Measurements from ENCODE around the gene CYTH1.

GRCh38 chr17:78670850-78671725 lies 111.0 kb downstream of the CYTH1 start:
- TF ChIP-seq POLR2A (IDR thresholded peaks at IDR 0.05) = no peak
- TF ChIP-seq CTCF (IDR thresholded peaks at IDR 0.05) = no peak
